Stimulated activated CD4-positive, alpha-beta T cell treated with anti-CD3 and anti-CD28 coated beads, Interleukin-2, amount 100 ng/mL, for 4 hours (primary cell): ENCODE results near the gene AGO1.
"Not testable (repeated sequence)": the region's sequence is repeated elsewhere in the genome, so short reads cannot be mapped to it uniquely, and the experiment has no call there.

ENCODE experiments used
- DNase-seq: peaks from one replicate; pipeline ENCODE4 v3.0.0-alpha.2; 2020; ENCODE audit warnings: low read depth

Gene AGO1

DNA sequence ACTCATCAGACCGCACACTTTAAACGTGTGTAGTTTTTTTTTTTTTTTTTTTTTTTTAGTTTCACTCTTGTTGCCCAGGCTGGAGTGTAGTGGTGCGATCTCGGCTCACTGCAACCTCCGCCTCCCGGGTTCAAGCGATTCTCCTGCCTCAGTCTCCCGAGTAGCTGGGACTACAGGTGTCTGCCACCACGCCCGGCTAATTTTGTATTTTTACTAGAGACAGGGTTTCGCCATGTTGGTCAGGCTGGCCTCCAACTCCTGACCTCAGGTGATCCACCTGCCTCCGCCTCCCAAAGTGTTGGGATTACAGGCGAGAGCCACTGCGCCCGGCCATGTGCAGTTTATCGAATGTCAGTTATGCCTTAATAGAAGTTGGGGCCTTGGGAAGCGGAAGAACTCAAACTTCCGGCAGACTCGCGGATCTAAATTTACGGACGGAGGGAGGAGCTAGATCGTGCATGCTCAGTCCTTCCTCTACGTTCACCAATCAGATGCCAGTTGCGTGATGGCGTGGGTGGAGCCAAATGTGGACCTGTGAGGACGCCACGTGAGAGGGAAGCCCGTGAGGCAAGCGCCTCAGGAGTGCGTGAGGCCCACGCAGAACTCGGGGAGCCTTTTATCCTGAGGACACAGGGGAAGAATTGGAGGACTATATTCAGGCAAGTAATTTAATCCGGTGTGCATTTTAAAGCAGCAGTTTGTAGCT is 13.6 kb upstream of the AGO1 start:
- not testable (repeated sequence) for DNase-seq

- no peak for DNase-seq
These were observed 12.2 kb upstream of the AGO1 start for GRCh38 chr1:35870651-35871309.

GRCh38 chr1:35873243-35873750 is 9.7 kb upstream of the AGO1 start:
- DNase-seq, result no peak

- not testable (repeated sequence) for DNase-seq
These were observed 8.9 kb upstream of the AGO1 start for GRCh38 chr1:35874115-35874514.

DNA sequence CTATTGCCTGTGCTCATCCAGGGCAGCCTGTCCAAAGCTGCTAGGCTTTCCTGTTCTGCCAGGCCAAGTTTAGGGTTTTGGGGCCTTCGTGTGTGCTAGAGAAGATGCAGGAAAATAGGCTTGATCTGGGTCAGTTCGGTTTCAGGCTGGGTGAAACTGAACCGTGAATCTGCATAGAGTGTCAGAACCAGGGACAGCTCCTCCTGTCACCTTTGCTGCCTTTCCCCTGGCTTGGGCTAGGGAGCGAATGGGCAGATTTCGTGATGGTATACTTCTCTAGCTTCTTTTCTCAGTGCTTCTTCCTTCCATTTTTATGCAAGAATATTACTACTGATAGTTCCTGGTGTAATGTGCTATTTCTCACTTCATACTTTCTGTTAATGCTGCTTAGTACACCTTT is 6.0 kb upstream of the AGO1 start:
- no peak for DNase-seq

DNA sequence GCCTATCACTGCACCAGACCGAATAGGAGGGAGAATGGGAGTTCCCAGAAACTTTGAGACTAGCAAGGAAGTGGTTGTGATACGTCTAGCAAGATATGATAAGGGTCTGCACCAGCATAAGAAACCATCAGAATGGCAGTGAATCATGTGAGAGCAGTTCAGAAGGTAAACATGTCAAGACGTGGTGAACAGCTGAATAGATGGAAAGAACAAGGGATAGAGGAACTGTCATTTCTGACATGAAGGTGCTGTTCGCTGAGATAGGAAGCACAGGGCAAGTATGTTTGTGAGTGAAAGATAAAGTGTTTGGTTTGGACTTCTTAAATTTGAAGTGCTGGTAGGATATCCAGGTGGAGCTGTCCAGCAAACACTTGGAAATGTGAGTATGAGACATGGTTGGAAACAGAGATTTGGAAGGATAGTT is 1.1 kb upstream of the AGO1 start:
- no peak for DNase-seq

GRCh38 chr1:35882586-35882944 is 444 bp upstream of the AGO1 start:
- DNase-seq, result no peak

DNA sequence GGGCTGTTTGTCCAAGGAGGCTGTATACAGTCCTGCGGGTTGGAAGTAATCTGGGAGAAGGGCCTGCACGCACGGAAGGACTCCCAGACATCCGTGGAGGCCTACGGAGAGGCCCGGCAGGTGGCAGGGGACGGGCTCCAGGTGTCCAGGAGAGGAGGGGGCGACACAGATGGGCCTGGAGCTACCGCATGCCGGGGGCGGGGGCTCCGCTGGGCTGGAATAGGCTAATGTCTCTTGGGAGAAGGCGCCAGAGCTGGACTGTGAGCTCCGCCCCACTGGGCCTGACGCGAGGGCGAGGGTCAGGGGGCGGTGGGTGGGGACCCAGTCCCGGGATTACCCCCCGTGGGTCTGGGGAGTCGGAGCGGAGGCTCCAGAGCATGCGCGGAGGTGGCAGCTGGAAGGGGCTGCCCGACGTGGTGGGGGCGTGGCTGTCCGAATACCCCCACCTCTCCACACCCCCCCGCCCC is 659 bp downstream of the AGO1 start:
- DNase-seq, result peak; percentile 38

DNA sequence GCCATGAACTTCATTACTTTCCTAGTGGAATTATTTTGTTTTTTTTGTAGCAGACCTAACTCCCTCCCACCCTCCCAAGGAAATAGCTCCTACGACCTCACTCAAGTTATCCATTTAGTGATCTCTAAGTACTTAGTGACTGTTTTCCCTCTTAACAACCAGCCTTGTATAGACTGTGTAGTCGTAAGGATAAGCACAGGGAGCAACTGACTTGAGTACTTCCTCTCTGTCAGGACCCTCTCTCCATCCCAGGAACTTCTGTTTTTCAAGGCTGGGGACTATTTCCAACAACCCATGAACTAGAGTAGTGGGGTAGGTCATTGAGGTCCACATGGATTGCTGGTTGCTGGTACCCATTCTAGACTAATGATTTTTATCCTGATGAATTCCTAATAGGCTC is 1.9 kb downstream of the AGO1 start:
- DNase-seq, result no peak

DNA sequence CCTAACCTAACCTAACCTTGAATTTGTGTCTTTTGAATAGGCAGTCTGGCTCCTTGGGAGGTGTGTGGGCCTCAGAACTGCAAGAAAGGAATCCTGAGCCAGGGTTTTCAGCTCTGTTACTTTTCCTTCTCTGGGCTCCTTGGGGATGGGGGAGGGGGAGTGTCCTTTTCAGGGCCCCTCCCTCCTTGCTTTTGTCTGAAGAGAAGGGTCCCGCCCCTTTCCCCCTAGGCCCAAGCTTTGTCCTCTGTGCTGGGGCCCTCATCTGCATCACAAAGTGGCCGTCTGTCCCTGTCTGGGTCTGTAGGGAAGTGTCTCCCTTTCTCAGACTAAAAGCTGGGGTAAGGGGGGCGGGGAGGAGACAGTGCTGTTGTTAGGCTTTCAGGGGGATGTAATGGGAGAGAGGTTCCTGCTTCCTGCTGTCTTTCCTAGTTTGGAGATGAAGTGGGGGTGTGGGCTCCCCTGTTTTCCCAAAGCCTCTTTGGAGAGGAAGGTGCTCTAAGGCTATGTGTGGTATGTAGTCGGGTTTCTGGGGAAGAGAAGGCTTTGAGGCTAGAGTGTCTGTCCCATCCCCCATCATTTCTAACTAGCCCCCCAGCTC is 3.1 kb downstream of the AGO1 start:
- DNase-seq, result no peak

DNA sequence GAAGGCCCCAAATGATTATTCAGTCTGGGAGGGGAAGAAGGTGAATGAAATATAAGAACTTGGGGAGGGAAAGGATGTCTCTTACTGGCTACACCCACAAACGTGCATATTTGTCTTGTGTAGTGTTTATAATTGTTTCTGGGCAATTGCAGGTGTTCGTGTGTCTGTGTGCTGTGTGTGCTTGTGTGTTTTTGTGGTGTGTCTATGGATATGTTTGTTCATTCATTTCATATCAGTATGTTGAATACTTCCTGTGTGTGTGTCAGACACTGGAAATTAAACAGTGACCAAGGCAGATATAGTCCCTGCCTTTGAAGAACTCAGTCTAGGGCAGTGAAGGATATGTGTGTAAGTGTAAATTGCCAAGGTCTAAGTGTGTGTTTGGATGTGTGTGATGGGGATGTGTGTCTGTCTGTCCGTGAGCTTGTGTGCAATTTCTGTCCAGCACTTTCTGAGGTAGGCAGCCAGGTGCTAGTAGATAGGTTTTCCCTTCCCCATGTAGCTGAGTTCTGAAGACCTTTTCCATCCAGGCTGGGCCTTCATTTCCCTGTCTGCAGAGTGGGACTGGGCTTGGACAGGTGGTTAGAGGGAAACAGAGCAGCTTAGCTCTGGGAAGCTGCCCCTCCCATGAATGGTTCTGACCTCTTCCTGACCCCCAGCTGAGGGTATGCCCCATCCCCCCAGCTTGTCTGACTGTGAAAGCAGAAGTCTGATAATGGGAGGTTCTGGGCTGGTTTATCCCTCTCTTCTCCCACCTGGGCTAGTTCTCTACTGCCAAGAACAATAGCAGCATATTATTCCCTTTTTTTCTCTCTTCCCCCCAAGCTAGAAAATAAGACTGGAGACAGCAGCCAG is 3.8 kb downstream of the AGO1 start:
- no peak for DNase-seq

GRCh38 chr1:35887508-35887907 is 4.5 kb downstream of the AGO1 start:
- no peak for DNase-seq

DNA sequence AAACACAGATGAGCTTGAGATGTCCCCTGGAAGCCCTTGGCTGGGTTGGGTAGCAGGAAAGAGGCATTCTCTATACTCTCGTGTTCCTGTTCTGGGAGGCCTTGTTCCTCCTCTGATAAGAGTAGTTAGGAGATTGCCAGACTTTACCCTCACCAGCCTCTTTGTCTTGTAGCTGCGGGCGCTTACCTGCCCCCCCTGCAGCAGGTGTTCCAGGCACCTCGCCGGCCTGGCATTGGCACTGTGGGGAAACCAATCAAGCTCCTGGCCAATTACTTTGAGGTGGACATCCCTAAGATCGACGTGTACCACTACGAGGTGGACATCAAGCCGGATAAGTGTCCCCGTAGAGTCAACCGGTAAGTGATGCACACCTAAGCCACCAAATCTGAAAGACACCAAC is 5.2 kb downstream of the AGO1 start:
- no peak for DNase-seq

- DNase-seq, result not testable (repeated sequence)
These were observed 6.0 kb downstream of the AGO1 start for GRCh38 chr1:35888981-35889380.

GRCh38 chr1:35893051-35893879 is 10.3 kb downstream of the AGO1 start:
- no peak for DNase-seq

GRCh38 chr1:35894183-35894582 is 11.2 kb downstream of the AGO1 start:
- no peak for DNase-seq

GRCh38 chr1:35894656-35895055 is 11.6 kb downstream of the AGO1 start:
- DNase-seq, result no peak

- DNase-seq, result no peak
These were observed 16.9 kb downstream of the AGO1 start for GRCh38 chr1:35899941-35900340.

- no peak for DNase-seq
These were observed 18.2 kb downstream of the AGO1 start for GRCh38 chr1:35901235-35901634.

DNA sequence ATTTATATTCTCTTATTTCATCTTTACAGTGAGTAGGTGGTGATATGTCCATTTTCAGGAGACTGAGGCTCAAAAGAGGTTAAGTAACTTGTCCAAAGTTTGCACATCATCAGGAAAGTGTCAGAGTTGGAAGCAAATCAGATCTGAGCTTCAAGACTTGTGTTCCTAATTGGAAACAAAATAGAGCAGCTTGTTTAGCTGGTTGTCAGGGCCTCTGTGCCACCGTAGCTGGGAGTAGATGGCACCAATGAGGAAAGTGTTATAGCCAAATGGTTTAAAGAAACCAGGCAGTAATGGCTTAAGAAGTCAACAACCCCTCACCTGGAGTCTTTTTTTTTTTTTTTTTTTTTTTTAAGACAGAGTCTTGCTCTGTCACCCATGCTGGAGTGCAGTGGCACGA is 19.7 kb downstream of the AGO1 start:
- no peak for DNase-seq

- DNase-seq, result no peak
These were observed 31.7 kb downstream of the AGO1 start for GRCh38 chr1:35914717-35915116.
